Stomach (tissue), 9 donors: ENCODE data around the gene ARHGAP10. TPM values are rescaled to one million over a fixed set of nuclear protein-coding genes. Genes with fewer than 3 reads are reported as not detected.
A peak's percentile ranks its signal among the peaks of the same experiment; 100 is the strongest.

ENCODE experiments used
- DNase-seq, 2 donors: peaks; one replicate each; pipeline versions ENCODE4 v3.0.0 to v3.0.0-alpha.2; 2013 to 2019
- H3K27ac ChIP-seq, 5 donors: fragments of 200-600 bp in 4 of 5; sonication (generic) in 4 of 5; one replicate each; pipeline ENCODE4 v1.5.1; 2013 to 2019; ENCODE audit warnings: mild to moderate bottlenecking in 1 of 5, moderate library complexity in 1 of 5
- H3K27me3 ChIP-seq, 3 donors: fragments of 200-600 bp; sonication (generic); one replicate each; pipeline ENCODE4 v1.5.1; 2017 to 2019; ENCODE audit warnings: mixed run types in 1 of 3
- H3K36me3 ChIP-seq, 4 donors: fragments of 200-600 bp; sonication (generic); 1 replicate in 3 of 4; 2 replicates in 1 of 4; pipeline ENCODE4 v1.5.1; 2016 to 2019
- H3K4me1 ChIP-seq, 4 donors: fragments of 200-600 bp; sonication (generic); one replicate each; pipeline ENCODE4 v1.5.1; 2016 to 2019
- H3K4me3 ChIP-seq, 4 donors: fragments of 200-600 bp; sonication (generic) in 3 of 4; one replicate each; pipeline ENCODE4 v1.5.1; 2016 to 2019; ENCODE audit warnings: mild to moderate bottlenecking in 1 of 4
- H3K9me3 ChIP-seq, 4 donors: fragments of 200-600 bp; sonication (generic); one replicate each; pipeline ENCODE4 v1.5.1; 2016 to 2019
- CTCF ChIP-seq, 7 experiments: fragments of 450-650 bp in 4 of 7; fragments of 200-600 bp in 3 of 7; sonication (generic) in 3 of 7; IDR thresholded peaks; one replicate each; pipeline ENCODE4 v1.5.1; 2016 to 2019; ENCODE audit warnings: antibody characterized with exemption in 7 of 7, control low read depth in 2 of 7, mild to moderate bottlenecking in 1 of 7
- EP300 ChIP-seq: sonication (generic); formaldehyde crosslinking; IDR thresholded peaks from one replicate; pipeline ENCODE4 v1.6.1; 2017; ENCODE audit warnings: antibody characterized with exemption
- POLR2A ChIP-seq, 4 donors: fragments of 450-650 bp; IDR thresholded peaks; one replicate each; pipeline ENCODE4 v1.6.1; 2016; ENCODE audit warnings: antibody characterized with exemption in 4 of 4, control low read depth in 2 of 4, mild to moderate bottlenecking in 1 of 4, moderate library complexity in 1 of 4
- POLR2AphosphoS5 ChIP-seq, 3 donors: sonication (generic); formaldehyde crosslinking; IDR thresholded peaks; one replicate each; pipeline ENCODE4 v1.6.1; 2016; ENCODE audit warnings: antibody characterized with exemption in 3 of 3
- WGBS, 5 donors: extraction: QIAGEN DNeasy Blood & Tissue Kit in 3 of 5; methylation state at CpG; one replicate each; pipeline versions ENCODE4 v1.1.5 to v1.1.7; 2013 to 2018; 5-methylcytosine and 5-hydroxymethylcytosine counted together
- intact Hi-C: fragments of 100-400 bp; cut with DNase I; formaldehyde crosslinking; loops from one replicate; pipeline ENCODE4 v1.15.1; 2023; ENCODE audit warnings: low total_unique reads
- polyA plus RNA-seq, 3 donors: library from polyadenylated mRNA; stranded (reverse); fragments of 200-250 nt; gene quantifications; one replicate each; pipeline ENCODE4 v1.2.3, GENCODE V29; 2013
- total RNA-seq, 5 donors: library from RNA; depleted of rRNA; stranded (reverse); fragments of >200 nt; gene quantifications; one replicate each; pipeline versions ENCODE4 v1.1.0 to v1.2.3, GENCODE V29; 2014 to 2016
- donor health status: healthy with polysubstance abuse.
- donor health status: Bipolar disorder and iron deficiency.
- donor health status: healthy.

Gene ARHGAP10
- total and polyA plus RNA-seq, 8 donors = 18.1 to 117 (median 43.9) TPM

DNA sequence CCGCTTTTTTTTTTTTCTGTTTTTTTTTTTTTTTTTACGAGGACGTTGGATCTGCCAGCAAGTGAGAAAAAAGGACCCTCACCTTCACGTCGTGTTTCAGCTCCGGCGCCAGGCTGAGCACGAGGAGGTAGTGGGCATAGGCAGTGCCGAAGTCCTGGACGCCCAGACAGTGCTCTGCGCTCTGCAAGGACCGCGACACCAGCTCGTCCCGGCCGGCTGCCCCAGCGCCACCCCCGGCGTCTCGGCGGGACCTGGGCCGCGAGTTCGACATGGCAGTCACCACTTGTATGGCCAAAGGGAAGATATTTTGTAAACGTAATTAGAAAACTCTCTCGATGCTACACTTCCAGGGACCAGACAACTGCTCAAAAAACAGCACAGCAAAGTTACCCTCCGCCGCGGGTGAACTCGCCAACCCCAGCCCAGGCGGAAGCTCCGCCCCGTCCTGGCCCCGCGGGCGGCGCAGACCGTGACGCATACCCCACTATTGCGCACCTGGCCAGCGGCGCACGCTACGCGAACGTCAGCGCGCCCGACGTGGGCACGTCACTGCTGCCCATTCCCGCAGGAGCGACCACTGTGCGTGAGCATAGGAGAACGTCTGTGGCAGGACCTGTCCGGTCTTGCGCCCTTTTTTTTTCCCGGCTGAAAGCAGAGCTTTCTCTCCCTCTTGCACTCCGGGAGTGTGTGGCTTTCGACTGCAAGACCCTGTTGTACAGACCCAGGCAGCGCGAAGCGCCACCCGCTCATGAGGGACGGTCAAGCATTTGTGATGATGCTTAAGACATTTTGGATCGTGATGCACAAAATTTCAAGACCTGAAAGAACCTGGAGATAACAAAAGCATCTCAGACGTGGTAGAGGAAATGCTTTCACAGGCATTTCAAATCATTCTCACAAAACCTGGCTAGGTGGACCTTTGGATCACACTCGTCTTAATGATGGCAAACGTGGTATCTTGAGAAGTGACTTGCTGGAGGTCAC is 47.9 kb upstream of the ARHGAP10 start, which contains the start of gene PRMT9:
Gene PRMT9, minus strand, starts transcription at position 447 of the 984 bp plus-strand sequence. Its CDS starts 176 bp downstream, at position 271.
- H3K9me3 ChIP-seq = no peaks in the 10 kb centered on the region
- intact Hi-C loops = no loop called here
- TF ChIP-seq EP300 (peak; percentile 87), POLR2AphosphoS5 (IDR thresholded peaks at IDR 0.05) (peak; percentile 97 to 99 (median 99)), POLR2A (IDR thresholded peaks at IDR 0.05) (peak in 2 of 4 donors; percentile 58 to 80), CTCF (IDR thresholded peaks at IDR 0.05) (peak in 2 of 7 experiments; percentile 6 to 9)
- H3K27ac ChIP-seq = peak within 1 kb of the TSS; percentile 88 to 95 (median 91)
- H3K4me3 ChIP-seq = peak within 1 kb of the TSS; percentile 56 to 87 (median 72)
- 0 to 1% (median 0%) methylated on average over 49 to 69 of the region's 69 CpGs for WGBS, 5 donors
- H3K4me1 ChIP-seq = peaks cover 8 to 37% (median 27%) of the 10 kb centered on the region in 4 donors
- H3K36me3 ChIP-seq = peaks cover 0 to 11% (median 9%) of the 10 kb centered on the region in 4 donors
- peak; percentile 92 to 98 for DNase-seq
- H3K27me3 ChIP-seq = no peaks in the 10 kb centered on the region

DNA sequence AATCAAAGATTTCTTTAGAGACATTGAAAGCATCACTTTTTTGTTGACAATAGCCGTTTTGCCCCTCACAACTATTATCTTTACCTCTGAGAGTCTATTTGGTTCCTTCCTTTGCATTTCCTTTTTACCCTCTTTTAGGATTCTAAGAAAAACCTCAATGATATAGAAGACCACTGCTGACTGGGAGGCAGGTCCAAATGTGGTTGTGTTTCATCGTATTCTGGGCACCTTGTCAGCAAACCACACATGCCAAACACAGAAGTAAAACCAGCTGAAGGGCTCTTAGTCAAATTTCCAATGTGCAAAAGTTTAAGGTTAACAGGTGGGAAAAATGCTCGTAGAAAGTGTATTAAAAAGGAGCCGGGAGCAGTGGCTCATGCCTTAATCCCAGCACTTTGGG is 42.8 kb upstream of the ARHGAP10 start:
- WGBS, 5 donors = 49 to 67% (median 54%) methylated on average over 4 of the region's 4 CpGs
- DNase-seq = no peak

DNA sequence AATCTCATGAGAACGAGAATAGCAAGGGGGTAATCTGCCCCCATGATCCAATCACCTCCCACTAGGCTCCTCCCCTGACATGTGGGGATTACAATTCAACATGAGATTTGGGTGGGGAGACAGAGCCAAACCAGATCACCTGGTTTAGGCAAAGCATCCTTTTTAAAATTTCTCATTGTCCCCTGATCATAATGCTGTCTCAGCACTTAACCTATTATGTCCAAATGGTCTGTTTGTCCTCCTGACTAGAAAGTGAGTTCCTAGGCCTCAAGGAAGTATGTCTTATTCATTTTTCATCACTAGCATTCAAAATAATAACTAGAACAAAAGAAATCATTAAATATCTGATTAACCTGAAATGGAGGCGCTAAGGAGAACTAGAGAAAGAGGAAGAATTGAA is 40.1 kb upstream of the ARHGAP10 start:
- intact Hi-C loops = no loop called here
- no peaks in the 10 kb centered on the region for H3K36me3 ChIP-seq
- no peaks in the 10 kb centered on the region for H3K27me3 ChIP-seq
- peaks cover 0 to 3% (median 0%) of the 10 kb centered on the region in 4 donors for H3K4me1 ChIP-seq
- TF ChIP-seq POLR2AphosphoS5 (IDR thresholded peaks at IDR 0.05) (no peak), CTCF (IDR thresholded peaks at IDR 0.05) (no peak), EP300 (no peak), POLR2A (IDR thresholded peaks at IDR 0.05) (no peak)
- WGBS, 5 donors = 84 to 92% (median 91%) methylated on average over 2 of the region's 2 CpGs
- H3K9me3 ChIP-seq = no peaks in the 10 kb centered on the region
- no peak overlapping the region for H3K4me3 ChIP-seq
- H3K27ac ChIP-seq = no peak overlapping the region
- DNase-seq = no peak

More for the DNA sequence above, 42.8 kb upstream of the ARHGAP10 start:
- no peaks in the 10 kb centered on the region for H3K27me3 ChIP-seq
- no peak overlapping the region for H3K27ac ChIP-seq
- no peaks in the 10 kb centered on the region for H3K9me3 ChIP-seq
- no peak overlapping the region for H3K4me3 ChIP-seq
- H3K4me1 ChIP-seq = peaks cover 0 to 11% (median 5%) of the 10 kb centered on the region in 4 donors
- no peak for TF ChIP-seq CTCF (IDR thresholded peaks at IDR 0.05)
- no peak for TF ChIP-seq POLR2AphosphoS5 (IDR thresholded peaks at IDR 0.05)
- no peak for TF ChIP-seq EP300
- no peak for TF ChIP-seq POLR2A (IDR thresholded peaks at IDR 0.05)
- intact Hi-C loops = no loop called here
- no peaks in the 10 kb centered on the region for H3K36me3 ChIP-seq

DNA sequence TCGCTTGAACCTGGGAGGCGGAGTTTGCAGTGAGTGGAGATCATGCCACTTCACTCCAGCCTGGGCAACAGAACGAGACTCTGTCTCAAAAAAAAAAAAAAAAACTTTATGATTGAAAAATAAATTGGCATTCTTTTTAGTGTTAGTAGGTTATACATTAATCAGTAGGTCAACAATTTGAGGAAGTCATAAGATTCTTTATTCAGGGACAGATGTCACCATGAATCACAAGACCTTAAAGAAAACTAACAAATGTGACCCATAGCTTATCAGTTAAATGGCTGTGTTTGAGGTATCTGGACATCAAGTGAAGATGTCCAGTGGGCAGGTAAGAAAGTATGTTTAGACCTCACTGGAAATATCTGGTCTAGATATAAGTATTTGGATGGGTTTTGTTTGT is 38.7 kb upstream of the ARHGAP10 start:
- 54 to 63% (median 58%) methylated on average over 3 of the region's 3 CpGs for WGBS, 5 donors

More for the DNA sequence above, 38.7 kb upstream of the ARHGAP10 start:
- intact Hi-C loops = no loop called here
- Histone ChIP-seq H3K27ac (no peak overlapping the region), H3K9me3 (no peaks in the 10 kb centered on the region), H3K4me3 (no peak overlapping the region), H3K4me1 (peaks cover 0 to 3% (median 0%) of the 10 kb centered on the region in 4 donors), H3K27me3 (no peaks in the 10 kb centered on the region), H3K36me3 (no peaks in the 10 kb centered on the region)
- DNase-seq = peak in 1 of 2 donors; percentile 13
- no peak for TF ChIP-seq CTCF (IDR thresholded peaks at IDR 0.05)
- TF ChIP-seq POLR2A (IDR thresholded peaks at IDR 0.05) = no peak
- TF ChIP-seq POLR2AphosphoS5 (IDR thresholded peaks at IDR 0.05) = no peak
- TF ChIP-seq EP300 = no peak
